Activated CD8-positive, alpha-beta memory T cell treated with anti-CD3 and anti-CD28 coated beads, Interleukin-2, amount 50 U/mL, for 4 hours (primary cell): ENCODE measurements around the gene STK38L.

Experiments used
- DNase-seq: peaks from one replicate; pipeline ENCODE4 v3.0.0-alpha.2; 2020

The STK38L gene

DNA sequence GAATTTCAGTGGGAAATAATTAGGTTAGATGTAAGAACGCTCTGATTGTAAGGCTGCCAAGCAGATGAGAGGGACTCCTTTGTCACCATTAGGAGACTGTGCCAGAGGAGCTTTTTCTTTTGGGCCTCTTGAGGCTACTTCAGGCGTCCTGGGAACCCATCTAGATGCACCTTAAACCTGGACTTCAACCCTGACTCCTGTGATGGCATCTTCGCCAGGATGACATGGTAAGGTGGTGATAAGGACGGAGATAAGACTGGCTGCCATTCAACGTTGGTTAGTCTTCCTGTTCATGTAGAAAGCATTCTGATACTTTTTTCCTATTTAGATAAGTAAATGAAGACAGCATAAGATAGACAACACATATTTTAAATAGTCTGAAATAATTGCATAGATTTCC lies 36.3 kb downstream of the STK38L start:
- no peak for DNase-seq

- no peak for DNase-seq
Observed at GRCh38 chr12:27282754-27283153, 38.7 kb downstream of the STK38L start.

GRCh38 chr12:27284021-27284420 lies 39.9 kb downstream of the STK38L start:
- DNase-seq, result no peak

DNA sequence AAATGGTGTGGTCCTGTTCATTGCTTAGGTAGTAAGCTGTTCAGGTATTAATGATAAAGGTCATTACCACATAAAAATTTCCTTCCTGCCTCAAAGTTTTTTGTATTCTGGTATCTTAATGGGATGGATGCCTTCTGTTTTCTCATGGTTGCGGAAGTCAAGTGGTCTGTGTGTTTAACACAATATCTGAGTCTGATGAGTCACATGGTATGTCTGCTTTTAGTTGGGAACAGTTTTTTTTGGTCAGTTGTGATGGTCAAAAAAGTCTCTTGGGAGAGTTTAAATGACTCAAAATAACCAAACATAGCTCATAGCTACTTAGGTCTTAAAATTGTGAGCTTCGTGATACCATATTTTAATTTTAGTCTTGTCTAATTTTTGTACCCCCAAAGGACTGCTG lies 40.7 kb downstream of the STK38L start:
- DNase-seq, result no peak

DNA sequence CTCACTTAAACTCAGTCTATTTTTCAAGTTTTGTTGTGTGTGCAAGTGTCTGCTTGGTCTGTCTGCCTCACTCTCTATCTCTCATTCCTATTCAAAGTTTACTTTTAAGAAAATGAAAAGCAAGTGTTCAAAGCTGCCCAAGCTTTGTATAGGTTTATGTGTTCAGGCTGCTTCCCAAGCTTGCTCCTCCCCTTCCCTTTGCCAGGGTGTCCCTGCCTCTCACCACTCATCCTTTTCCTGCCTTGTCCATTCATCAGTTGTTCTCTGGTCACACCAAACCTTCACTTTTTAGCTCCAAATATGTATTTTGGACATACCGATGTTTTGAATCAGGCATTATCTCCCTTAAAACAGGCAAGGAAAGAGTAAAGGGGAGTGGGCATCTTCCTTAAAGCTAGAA lies 41.3 kb downstream of the STK38L start:
- no peak for DNase-seq

- no peak for DNase-seq
Observed at GRCh38 chr12:27289414-27289813, 45.3 kb downstream of the STK38L start.

DNA sequence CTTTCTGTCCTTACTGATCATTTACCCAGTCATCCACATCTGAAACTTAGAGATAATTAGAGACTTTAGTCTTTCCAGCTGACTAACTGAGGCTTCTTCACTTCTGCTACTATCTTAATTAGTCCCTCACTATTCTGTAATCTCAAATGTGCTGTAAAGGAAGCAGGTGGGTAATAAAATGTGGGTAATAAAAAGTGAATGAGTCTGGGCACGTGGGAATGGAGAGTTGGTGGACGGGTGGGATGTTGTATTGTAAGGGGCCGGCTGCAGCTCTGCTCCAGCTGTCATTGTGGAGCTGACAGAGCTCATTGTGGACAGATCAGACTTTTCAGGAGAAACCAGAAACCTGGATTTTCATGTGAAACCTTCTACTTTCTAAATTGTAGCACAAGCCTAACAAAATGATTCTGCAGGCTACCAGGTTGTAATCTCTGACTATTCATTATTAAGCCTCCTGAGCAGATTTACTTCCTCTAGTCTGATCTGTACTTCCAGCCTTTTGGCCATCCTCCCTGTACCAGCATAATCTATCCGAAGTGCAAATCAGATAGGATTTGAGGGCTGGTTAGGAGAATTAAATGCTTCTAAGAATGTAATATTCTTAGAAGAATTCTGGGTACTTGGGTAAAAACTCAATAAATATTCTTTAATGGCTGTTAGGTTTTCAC lies 46.5 kb downstream of the STK38L start:
- DNase-seq, result no peak

DNA sequence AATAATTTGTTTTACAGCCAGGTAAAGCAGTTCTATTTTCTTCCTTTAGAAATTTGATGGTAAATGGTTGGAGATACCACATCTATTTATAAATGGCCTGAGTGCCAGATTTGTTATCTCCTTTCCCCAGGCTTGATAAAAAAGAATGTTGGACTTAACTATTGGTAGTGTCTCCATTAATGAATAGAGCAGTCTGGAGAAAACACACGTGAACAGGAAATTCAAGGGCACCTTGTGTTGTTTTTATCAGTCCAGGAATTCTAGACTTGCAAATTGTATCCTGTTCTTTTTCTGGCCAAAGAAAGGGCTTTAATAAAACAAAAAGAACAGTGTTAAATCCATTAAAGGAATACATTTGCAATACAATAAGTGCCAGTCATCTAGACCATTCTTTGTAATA lies 47.8 kb downstream of the STK38L start:
- no peak for DNase-seq

- no peak for DNase-seq
Observed at GRCh38 chr12:27292718-27293117, 48.6 kb downstream of the STK38L start.

DNA sequence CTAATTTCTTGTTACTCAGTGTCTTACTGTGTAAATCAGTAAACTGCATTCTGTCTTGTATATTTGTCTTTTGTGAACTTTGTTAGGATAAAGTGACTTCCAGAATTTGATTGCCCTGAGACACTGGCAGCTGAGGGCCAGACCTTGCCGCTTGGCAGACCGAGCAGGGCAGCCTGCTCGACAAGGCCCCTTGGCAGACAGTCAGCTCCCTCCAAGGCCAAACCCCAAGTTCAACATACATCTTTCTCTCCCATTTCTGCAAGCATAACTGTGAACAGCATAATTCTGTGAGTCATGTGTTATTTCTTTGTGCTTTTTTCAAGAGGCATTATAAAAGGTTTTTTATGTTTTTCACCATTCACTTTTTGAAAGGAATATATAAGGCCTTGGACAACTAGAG lies 49.4 kb downstream of the STK38L start:
- DNase-seq, result no peak

DNA sequence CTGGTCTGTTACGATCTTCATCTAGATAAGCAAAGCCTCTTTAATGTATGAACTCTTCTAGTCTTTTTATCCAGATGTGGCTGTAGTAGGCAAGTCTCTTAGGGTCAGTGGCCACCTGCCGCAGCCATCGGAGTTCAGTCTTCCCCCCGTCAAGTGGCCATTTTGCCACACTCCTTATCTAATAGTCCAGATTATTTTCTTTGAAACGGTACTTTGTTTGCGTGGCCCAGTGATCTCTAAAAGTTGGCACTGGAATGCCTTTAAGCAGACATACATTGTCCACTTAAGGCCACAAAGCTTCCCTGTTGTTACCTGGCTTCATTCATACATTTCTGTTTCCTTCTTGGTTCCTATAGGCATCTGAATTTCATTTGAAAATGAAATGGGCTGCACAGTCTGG lies 52.6 kb downstream of the STK38L start:
- no peak for DNase-seq

GRCh38 chr12:27297566-27297965 lies 53.5 kb downstream of the STK38L start:
- DNase-seq, result no peak

DNA sequence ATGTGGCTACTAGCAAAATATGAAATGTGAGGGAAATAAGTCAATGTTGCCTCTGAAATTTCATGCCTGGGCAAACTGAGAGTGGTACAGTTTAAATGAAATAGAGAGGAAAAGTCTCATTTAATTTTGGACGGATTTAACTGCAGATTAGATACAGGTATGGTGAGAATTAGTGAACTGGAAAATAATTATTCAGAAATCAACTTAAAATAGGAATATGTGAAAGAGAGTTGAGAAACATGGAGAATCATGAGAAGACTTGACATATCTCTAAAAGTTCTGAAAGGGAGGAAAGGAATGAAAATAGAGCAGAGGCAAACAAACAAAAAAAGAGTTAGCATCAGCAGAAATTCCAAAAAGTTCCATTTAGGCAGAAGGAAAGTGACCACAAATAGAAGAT lies 55.0 kb downstream of the STK38L start:
- DNase-seq, result no peak

- no peak for DNase-seq
Observed at GRCh38 chr12:27300226-27300625, 56.1 kb downstream of the STK38L start.

GRCh38 chr12:27303139-27304111 lies 59.3 kb downstream of the STK38L start:
- DNase-seq, result no peak

DNA sequence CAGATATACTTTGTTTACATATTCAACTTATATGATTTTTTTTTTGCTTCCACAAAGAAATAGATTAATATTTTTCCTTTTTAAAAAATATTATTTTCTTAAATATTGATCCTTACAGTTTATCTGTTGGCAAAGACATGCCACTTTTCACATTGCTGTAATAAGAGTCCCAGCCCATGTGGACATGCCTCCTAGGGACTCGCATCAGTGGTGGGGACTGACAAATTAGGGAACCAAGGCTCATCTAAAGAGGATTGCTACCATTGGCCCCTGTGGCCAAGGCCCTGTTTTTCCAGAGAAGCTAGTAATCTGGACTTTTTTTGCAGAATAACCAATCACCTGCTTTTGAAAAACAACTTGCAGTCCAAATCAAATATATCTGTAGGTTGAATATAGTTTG lies 60.8 kb downstream of the STK38L start:
- no peak for DNase-seq

DNA sequence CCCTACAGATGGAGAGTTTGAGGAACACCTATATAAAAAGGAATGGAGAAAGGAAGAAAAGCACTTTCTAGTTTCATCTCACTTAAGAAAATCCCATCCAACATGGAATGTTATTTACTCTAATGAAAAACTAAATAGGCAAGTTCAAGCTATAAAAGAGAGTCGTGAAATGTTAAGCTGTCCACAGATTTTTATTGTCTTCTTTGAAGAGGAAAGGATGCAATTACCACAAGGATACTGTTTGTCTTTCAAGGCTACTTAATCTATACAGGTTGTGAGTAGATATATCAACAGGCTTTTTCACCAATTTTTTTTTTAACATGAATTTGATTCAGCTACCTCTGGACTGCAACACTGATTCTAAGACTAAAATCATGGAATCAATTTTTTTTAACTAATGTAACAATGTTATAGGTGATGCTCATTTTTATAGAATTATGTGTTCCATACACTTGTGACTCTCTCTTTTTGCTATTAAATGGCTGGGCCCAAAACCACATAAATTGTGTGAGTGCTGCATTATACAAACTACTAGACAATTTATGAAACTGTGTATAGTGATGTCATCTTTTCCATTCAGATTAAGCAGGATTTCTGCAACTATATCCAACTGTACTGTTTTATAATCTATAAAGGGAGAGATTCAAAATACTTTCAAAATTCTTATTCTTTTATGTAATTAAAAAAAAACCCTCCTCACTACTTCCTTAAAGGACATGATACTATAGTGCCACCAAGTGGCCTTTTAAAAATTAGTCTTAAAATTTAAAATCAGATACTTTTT lies 61.8 kb downstream of the STK38L start:
- no peak for DNase-seq

- DNase-seq, result no peak
Observed at GRCh38 chr12:27309293-27309994, 65.4 kb downstream of the STK38L start.

DNA sequence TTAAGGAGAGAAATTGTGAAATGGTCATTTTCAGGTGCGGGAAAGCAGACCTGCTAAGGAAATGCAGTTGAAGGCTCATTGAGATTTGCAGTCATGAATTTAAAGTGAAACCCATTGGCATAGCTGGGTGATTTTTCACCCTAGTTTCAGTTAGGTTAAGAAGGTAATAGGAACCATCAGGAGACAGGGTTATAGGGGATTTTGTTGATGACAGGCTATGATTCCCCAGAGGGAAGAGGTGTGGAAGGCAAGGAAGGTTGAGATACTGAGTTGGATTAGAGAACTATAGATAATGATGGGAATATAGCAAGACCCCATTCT lies 65.9 kb downstream of the STK38L start:
- DNase-seq, result no peak

GRCh38 chr12:27316947-27317346 lies 72.9 kb downstream of the STK38L start:
- no peak for DNase-seq

DNA sequence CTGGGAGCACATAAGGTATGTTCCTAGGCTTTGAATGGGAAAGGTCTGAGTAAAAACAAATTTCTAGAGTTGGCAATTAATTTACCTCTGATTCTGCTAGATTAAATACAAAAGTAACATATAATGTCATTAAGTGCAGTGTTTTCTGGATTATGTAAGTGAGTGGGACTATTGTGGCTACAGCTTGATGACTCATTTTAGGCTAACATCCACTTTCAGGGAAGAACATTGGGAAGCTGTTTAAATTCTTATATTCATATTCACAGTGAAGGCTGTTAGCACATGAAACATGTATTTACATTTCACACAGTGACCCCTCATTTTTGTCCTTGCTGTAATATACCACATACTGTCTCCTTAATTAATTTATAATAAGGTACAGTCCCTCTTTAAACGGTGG lies 75.3 kb downstream of the STK38L start:
- DNase-seq, result no peak

DNA sequence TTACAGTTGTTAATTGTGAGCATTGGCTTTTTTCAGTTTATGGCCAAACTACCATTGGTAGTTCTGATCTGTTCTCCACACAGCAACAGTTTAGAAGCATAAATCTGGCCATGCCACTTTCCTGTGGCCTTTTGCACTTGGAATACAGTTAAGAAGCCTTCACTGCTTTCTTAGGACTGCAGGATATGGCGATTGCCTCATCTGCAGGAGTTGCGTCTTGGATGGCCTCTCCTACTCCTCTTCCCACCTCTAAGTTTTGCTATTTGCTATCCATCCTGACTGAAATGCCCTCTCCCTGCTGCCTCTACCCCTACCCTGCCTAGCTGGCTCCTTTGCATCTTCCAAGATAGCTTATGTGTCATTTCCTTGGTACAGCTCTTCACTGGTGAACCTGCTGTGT lies 75.8 kb downstream of the STK38L start:
- no peak for DNase-seq

DNA sequence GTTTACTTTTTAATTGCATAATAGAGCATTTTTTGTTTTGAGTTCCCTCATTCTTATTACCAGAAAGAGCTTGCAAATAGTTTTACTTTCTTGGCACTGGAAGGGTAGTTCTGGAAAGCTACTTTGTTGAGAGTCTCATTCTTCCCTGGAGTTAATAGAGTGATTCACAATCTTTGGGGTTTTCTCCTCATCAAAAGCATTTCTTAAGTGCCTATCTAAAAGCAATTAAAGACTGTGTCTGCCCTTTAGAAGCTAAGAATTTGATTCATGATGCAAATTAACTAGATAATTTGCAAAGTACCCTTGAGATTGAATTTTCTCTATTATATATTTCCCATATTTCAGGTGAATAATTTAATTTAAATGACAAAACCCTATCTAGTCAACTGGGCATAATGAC lies 80.4 kb downstream of the STK38L start:
- DNase-seq, result no peak
